Measurements from ENCODE around the gene PTBP1. TPM values are rescaled to one million over a fixed set of nuclear protein-coding genes. Genes with fewer than 3 reads are reported as not detected.
"Not testable (repeated sequence)": the region's sequence is repeated elsewhere in the genome, so short reads cannot be mapped to it uniquely, and the experiment has no call there.

The PTBP1 gene
- total RNA-seq, 8 experiments from 2014 or later: 39.0 to 258 (median 109) TPM

- ATAC-seq (replicated peaks in 6 of 8): peak in 4 of 8 experiments; percentile 18 to 74 (median 47)
- H3K4me3 ChIP-seq: no peak overlapping the region
- peaks cover 3 to 8% of the 10 kb centered on the region in 2 donors for H3K4me1 ChIP-seq (replicated peaks in 1 of 2)
- H3K27ac ChIP-seq: no peak overlapping the region
- in situ Hi-C loops (cut with MboI; ENCODE audit: low pct_unique_long_range_greater_than_20kb in 2 of 9, low sequenced_read_pairs in 9 of 9, unreplicated experiment in 9 of 9): no loop called here
- 96% methylated on average over 12 of the region's 36 CpGs; no CpG with 5 or more reads in 9 of the 10 experiments for WGBS, 10 experiments
These were observed 38.1 kb downstream of the PTBP1 start for GRCh38 chr19:835210-835810.

DNA sequence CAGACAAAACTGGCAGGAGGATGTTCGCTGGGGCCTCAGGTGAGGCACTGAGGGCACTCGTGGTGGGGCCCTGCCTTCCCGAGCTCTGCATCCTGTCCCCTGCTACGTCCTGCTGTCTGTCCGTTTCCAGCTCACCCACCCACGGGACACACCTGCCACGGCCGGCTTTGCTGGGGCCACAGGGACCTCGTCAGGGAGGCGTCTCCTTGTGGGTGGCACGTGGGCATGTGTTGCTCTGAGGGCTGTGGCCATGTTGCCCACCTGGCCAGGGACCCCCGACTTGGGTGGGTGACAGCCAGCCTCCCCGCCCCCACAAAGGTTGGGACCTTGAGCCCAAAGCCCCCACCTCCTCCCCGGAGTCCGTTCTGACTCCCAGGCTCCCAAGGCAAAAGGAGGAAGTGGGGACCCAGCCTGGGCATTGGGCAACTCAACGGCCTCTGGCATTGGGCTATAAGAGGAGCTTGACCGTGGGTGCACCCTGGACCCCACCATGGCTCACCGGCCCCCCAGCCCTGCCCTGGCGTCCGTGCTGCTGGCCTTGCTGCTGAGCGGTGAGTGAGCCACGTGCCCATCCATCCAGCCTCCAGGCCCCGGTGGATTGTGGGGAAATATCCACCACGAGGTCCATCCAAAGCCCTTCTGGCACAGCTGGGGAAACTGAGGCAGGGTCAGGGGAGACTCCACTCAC, 43.4 kb downstream of the PTBP1 start, which contains the start of gene PRTN3:
Gene PRTN3 (plus strand): TSS at position 481 of the 688 bp plus-strand sequence. CDS start 10 bp downstream, at position 491.
- H3K4me3 ChIP-seq: no peak within 1 kb of the TSS
- peaks cover 6 to 20% of the 10 kb centered on the region in 2 donors for H3K4me1 ChIP-seq (replicated peaks in 1 of 2)
- ATAC-seq (replicated peaks in 6 of 8): no peak
- 54 to 87% (median 60%) methylated on average over 1 to 4 of the region's 24 CpGs; no CpG with 5 or more reads in 7 of the 10 experiments for WGBS, 10 experiments
- in situ Hi-C loops (cut with MboI; ENCODE audit: low pct_unique_long_range_greater_than_20kb in 2 of 9, low sequenced_read_pairs in 9 of 9, unreplicated experiment in 9 of 9): no loop called here
- no peak within 1 kb of the TSS for H3K27ac ChIP-seq

DNA sequence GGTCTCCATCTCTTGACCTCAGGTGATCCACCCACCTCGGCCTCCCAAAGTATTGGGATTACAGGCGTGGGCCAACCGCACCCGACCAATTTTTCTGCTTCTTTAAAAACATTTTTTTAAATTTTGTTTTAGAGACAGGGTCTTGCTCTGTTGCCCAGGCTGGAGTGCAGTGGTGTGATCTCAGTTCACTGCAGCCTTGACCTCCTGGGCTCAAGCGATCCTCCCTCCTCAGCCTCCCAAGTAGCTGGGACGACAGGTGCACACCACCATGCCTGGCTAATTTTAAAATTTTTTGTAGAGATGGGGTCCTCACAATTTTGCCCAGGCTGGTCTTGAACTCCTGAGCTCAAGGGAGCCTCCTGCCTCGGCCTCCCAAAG, 45.5 kb downstream of the PTBP1 start:
- H3K27ac ChIP-seq; ATAC-seq (replicated peaks in 6 of 8); H3K4me3 ChIP-seq; in situ Hi-C loops (cut with MboI; ENCODE audit: low pct_unique_long_range_greater_than_20kb in 2 of 9, low sequenced_read_pairs in 9 of 9, unreplicated experiment in 9 of 9): not testable (repeated sequence)
- 20 to 100% (median 83%) methylated on average over 1 to 4 of the region's 7 CpGs; no CpG with 5 or more reads in 4 of the 10 experiments for WGBS, 10 experiments
- peaks cover 7 to 22% of the 10 kb centered on the region in 2 donors for H3K4me1 ChIP-seq (replicated peaks in 1 of 2)

- no peak overlapping the region for H3K27ac ChIP-seq
- WGBS, 10 experiments: 2 to 100% (median 7%) methylated on average over 1 to 10 of the region's 46 CpGs; no CpG with 5 or more reads in 5 of the 10 experiments
- peak overlapping the region; percentile 11 to 23 (median 14) for H3K4me3 ChIP-seq
- ATAC-seq (replicated peaks in 6 of 8): peak; percentile 50 to 84 (median 80)
- H3K4me1 ChIP-seq (replicated peaks in 1 of 2): peaks cover 8 to 24% of the 10 kb centered on the region in 2 donors
- in situ Hi-C loops (cut with MboI; ENCODE audit: low pct_unique_long_range_greater_than_20kb in 2 of 9, low sequenced_read_pairs in 9 of 9, unreplicated experiment in 9 of 9): no loop called here
These were observed 46.1 kb downstream of the PTBP1 start for GRCh38 chr19:843180-843835.

GRCh38 chr19:843836-844545, 46.7 kb downstream of the PTBP1 start:
- ATAC-seq (replicated peaks in 6 of 8): peak in 5 of 8 experiments; percentile 48 to 67 (median 56)
- Histone ChIP-seq H3K4me3 (peak overlapping the region; percentile 11 to 23 (median 14)), H3K27ac (no peak overlapping the region), H3K4me1 (replicated peaks in 1 of 2) (peaks cover 6 to 19% of the 10 kb centered on the region in 2 donors)
- no CpG with 5 or more reads among the region's 70 CpGs for WGBS, 10 experiments
- in situ Hi-C loops (cut with MboI; ENCODE audit: low pct_unique_long_range_greater_than_20kb in 2 of 9, low sequenced_read_pairs in 9 of 9, unreplicated experiment in 9 of 9): no loop called here

DNA sequence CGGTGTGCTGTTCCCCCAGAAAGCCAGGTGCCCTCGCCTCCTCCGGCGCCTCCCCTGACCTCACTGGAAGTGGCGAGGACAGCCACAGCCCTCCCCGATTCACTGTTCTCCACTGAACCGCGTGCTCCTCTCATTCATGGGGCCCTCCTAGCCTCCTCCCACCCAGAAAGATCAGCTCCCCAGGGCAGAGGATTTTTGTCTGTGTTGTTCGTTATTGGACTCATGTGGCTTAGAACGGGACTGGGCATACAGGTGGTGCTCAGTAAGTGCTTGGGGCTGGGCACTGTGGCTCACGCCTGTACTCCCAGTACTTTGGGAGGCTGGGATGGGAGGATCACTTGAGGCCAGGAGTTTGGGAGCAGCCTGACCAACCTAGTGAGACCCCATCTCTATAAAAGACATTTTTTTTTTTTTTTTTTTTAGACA, 47.3 kb downstream of the PTBP1 start:
- in situ Hi-C loops (cut with MboI; ENCODE audit: low pct_unique_long_range_greater_than_20kb in 2 of 9, low sequenced_read_pairs in 9 of 9, unreplicated experiment in 9 of 9): no loop called here
- Histone ChIP-seq H3K27ac (no peak overlapping the region), H3K4me3 (no peak overlapping the region), H3K4me1 (replicated peaks in 1 of 2) (peaks cover 6 to 19% of the 10 kb centered on the region in 2 donors)
- ATAC-seq (replicated peaks in 6 of 8): peak in 5 of 8 experiments; percentile 5 to 73 (median 54)
- WGBS, 10 experiments: 0 to 100% (median 60%) methylated on average over 1 of the region's 11 CpGs; no CpG with 5 or more reads in 7 of the 10 experiments

DNA sequence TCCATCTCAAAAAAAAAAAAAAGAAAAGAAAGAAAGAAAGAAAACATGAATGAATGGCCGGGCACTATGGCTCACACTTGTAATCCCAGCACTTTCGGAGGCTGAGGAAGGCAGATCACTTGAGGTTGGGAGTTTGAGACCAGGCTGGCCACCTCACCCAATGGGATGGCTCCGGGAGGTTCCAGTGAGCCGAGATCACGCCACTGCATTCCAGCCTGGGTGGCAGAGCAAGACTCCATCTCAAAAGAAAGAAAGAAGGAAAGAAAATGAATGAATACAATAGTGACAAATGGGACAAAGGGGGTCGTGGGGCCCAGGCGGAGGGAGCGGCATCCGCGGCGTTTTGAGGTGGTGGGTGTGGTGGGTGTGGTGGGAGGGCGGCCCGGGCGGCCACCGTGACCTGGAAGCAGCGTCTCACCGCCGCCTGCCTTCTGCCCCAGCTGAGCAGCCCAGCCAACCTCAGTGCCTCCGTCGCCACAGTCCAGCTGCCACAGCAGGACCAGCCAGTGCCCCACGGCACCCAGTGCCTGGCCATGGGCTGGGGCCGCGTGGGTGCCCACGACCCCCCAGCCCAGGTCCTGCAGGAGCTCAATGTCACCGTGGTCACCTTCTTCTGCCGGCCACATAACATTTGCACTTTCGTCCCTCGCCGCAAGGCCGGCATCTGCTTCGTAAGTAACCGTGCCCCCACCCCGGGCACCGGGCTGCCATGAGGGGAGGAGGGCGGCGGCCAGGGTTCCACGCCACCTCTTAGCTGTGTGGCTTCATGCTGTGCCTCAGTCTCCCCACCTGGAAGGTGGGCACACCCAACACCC, 48.7 kb downstream of the PTBP1 start:
- in situ Hi-C loops (cut with MboI; ENCODE audit: low pct_unique_long_range_greater_than_20kb in 2 of 9, low sequenced_read_pairs in 9 of 9, unreplicated experiment in 9 of 9): no loop called here
- no peak overlapping the region for H3K4me3 ChIP-seq
- H3K4me1 ChIP-seq (replicated peaks in 1 of 2): peaks cover 6 to 23% of the 10 kb centered on the region in 2 donors
- no peak overlapping the region for H3K27ac ChIP-seq
- WGBS, 10 experiments: 0 to 80% (median 47%) methylated on average over 1 to 7 of the region's 37 CpGs; no CpG with 5 or more reads in 4 of the 10 experiments
- no peak for ATAC-seq (replicated peaks in 6 of 8)

GRCh38 chr19:848386-848921, 51.2 kb downstream of the PTBP1 start:
- in situ Hi-C loops (cut with MboI; ENCODE audit: low pct_unique_long_range_greater_than_20kb in 2 of 9, low sequenced_read_pairs in 9 of 9, unreplicated experiment in 9 of 9): no loop called here
- no CpG with 5 or more reads among the region's 12 CpGs for WGBS, 10 experiments
- ATAC-seq (replicated peaks in 6 of 8): peak in 1 of 8 experiments; percentile 4

GRCh38 chr19:849195-849594, 51.9 kb downstream of the PTBP1 start:
- 67 to 87% (median 77%) methylated on average over 1 to 6 of the region's 8 CpGs; no CpG with 5 or more reads in 4 of the 10 experiments for WGBS, 10 experiments
- H3K4me3 ChIP-seq; H3K27ac ChIP-seq; in situ Hi-C loops (cut with MboI; ENCODE audit: low pct_unique_long_range_greater_than_20kb in 2 of 9, low sequenced_read_pairs in 9 of 9, unreplicated experiment in 9 of 9); ATAC-seq (replicated peaks in 6 of 8): not testable (repeated sequence)
- H3K4me1 ChIP-seq (replicated peaks in 1 of 2): peaks cover 2 to 14% of the 10 kb centered on the region in 2 donors

More at GRCh38 chr19:848386-848921, 51.2 kb downstream of the PTBP1 start:
- no peak overlapping the region for H3K27ac ChIP-seq
- no peak overlapping the region for H3K4me3 ChIP-seq
- H3K4me1 ChIP-seq (replicated peaks in 1 of 2): peaks cover 2 to 19% of the 10 kb centered on the region in 2 donors

- Histone ChIP-seq H3K27ac (peak overlapping the region in 1 of 2 donors; percentile 29), H3K4me3 (no peak overlapping the region), H3K4me1 (replicated peaks in 1 of 2) (peaks cover 2 to 12% of the 10 kb centered on the region in 2 donors)
- ATAC-seq (replicated peaks in 6 of 8): peak; percentile 72 to 84 (median 74)
- 29 to 82% (median 40%) methylated on average over 1 to 8 of the region's 28 CpGs; no CpG with 5 or more reads in 3 of the 10 experiments for WGBS, 10 experiments
- in situ Hi-C loops (cut with MboI; ENCODE audit: low pct_unique_long_range_greater_than_20kb in 2 of 9, low sequenced_read_pairs in 9 of 9, unreplicated experiment in 9 of 9): no loop called here
These were observed 53.1 kb downstream of the PTBP1 start for GRCh38 chr19:850221-850978.

- WGBS, 10 experiments: 0 to 100% (median 40%) methylated on average over 1 of the region's 13 CpGs; no CpG with 5 or more reads in 6 of the 10 experiments
- H3K4me3 ChIP-seq: no peak overlapping the region
- H3K27ac ChIP-seq: no peak overlapping the region
- no peak for ATAC-seq (replicated peaks in 6 of 8)
- in situ Hi-C loops (cut with MboI; ENCODE audit: low pct_unique_long_range_greater_than_20kb in 2 of 9, low sequenced_read_pairs in 9 of 9, unreplicated experiment in 9 of 9): no loop called here
- H3K4me1 ChIP-seq (replicated peaks in 1 of 2): peaks cover 2 to 8% of the 10 kb centered on the region in 2 donors
These were observed 53.7 kb downstream of the PTBP1 start for GRCh38 chr19:850979-851335.
